Ascending aorta (tissue), 2 donors: ENCODE data around the gene ABHD18. TPM values are rescaled to one million over a fixed set of nuclear protein-coding genes. Genes with fewer than 3 reads are reported as not detected.

Experiments
- DNase-seq, 2 donors: peaks; one replicate each; pipeline ENCODE4 v3.0.0-alpha.2; 2019; ENCODE audit warnings: low spot score in 2 of 2
- H3K27ac ChIP-seq, 2 donors: fragments of 200-600 bp; sonication (generic); one replicate each; pipeline ENCODE4 v1.5.1; 2016 to 2017; ENCODE audit warnings: mild to moderate bottlenecking in 1 of 2
- H3K27me3 ChIP-seq: fragments of 200-600 bp; sonication (generic); one replicate; pipeline ENCODE4 v1.5.1; 2017
- H3K36me3 ChIP-seq, 2 donors: fragments of 200-600 bp; sonication (generic); one replicate each; pipeline ENCODE4 v1.5.1; 2016
- H3K4me1 ChIP-seq, 2 donors: fragments of 200-600 bp; sonication (generic); one replicate each; pipeline ENCODE4 v1.5.1; 2016 to 2017; ENCODE audit warnings: mild to moderate bottlenecking in 1 of 2
- H3K4me3 ChIP-seq, 2 donors: fragments of 200-600 bp; sonication (generic); one replicate each; pipeline ENCODE4 v1.5.1; 2016 to 2017; ENCODE audit warnings: mild to moderate bottlenecking in 1 of 2
- H3K9me3 ChIP-seq, 2 donors: fragments of 200-600 bp; sonication (generic); one replicate each; pipeline ENCODE4 v1.5.1; 2016
- intact Hi-C: fragments of 100-400 bp; cut with DNase I; formaldehyde crosslinking; loops from one replicate; pipeline ENCODE4 v1.15.1; 2023
- total RNA-seq: library from RNA; depleted of rRNA; stranded (reverse); fragments of >200 nt; gene quantifications from one replicate; pipeline ENCODE4 v1.1.0, GENCODE V29; 2016
- TF ChIP-seq, protein P1 (sequence below), 3 experiments: fragments of 200-600 bp in 2 of 3; fragments of 450-650 bp in 1 of 3; sonication (generic) in 2 of 3; IDR thresholded peaks; one replicate each; pipeline ENCODE4 v1.5.1; 2016 to 2019; ENCODE audit warnings: antibody characterized with exemption in 3 of 3, mild to moderate bottlenecking in 1 of 3, moderate library complexity in 1 of 3

ABHD18 gene
- total RNA-seq, 1 donor from 2014 or later = 3.5 TPM

DNA sequence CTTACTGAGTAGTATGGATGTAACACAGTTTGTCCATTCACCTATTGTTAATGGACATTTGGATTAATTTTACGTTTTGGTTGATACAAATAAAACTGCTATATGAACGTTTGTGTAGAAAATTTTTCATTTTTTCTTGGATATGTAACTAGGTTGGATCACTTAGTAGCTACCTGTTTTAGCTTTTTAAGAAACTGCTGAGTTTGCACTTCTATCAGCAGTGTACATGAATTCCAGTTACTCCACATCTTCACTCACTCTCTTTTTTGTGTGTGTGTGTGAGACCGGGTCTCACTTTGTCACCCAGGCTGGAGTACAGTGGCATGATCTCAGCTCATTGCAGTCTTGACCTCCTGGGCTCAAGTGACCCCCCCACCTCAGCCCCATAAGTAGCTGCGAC, 111.3 kb downstream of the ABHD18 start:
- no peak for DNase-seq
- Histone ChIP-seq H3K36me3 (peaks cover 13 to 42% of the 10 kb centered on the region in 2 donors), H3K4me3 (no peak overlapping the region), H3K4me1 (no peaks in the 10 kb centered on the region), H3K9me3 (no peaks in the 10 kb centered on the region), H3K27ac (no peak overlapping the region), H3K27me3 (no peaks in the 10 kb centered on the region)
- TF ChIP-seq, protein P1, sequence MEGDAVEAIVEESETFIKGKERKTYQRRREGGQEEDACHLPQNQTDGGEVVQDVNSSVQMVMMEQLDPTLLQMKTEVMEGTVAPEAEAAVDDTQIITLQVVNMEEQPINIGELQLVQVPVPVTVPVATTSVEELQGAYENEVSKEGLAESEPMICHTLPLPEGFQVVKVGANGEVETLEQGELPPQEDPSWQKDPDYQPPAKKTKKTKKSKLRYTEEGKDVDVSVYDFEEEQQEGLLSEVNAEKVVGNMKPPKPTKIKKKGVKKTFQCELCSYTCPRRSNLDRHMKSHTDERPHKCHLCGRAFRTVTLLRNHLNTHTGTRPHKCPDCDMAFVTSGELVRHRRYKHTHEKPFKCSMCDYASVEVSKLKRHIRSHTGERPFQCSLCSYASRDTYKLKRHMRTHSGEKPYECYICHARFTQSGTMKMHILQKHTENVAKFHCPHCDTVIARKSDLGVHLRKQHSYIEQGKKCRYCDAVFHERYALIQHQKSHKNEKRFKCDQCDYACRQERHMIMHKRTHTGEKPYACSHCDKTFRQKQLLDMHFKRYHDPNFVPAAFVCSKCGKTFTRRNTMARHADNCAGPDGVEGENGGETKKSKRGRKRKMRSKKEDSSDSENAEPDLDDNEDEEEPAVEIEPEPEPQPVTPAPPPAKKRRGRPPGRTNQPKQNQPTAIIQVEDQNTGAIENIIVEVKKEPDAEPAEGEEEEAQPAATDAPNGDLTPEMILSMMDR (IDR thresholded peaks at IDR 0.05) = no peak
- intact Hi-C loops = no loop called here

Other genes starting within 250 kb of the ABHD18 start
- not detected for gene SLC25A31, start 235.0 kb upstream of the ABHD18 start, total RNA-seq
- gene HSPA4L, start 183.1 kb upstream of the ABHD18 start, total RNA-seq = 5.5 TPM
- not detected for gene PLK4, start 84.5 kb upstream of the ABHD18 start, total RNA-seq
- gene MFSD8, start 233 bp upstream of the ABHD18 start, total RNA-seq = 26.3 TPM
- gene LARP1B, start 95.9 kb downstream of the ABHD18 start, total RNA-seq = 8.6 TPM